ENCODE results near the gene NLN. TPM values are rescaled to one million over a fixed set of nuclear protein-coding genes. Genes with fewer than 3 reads are reported as not detected.

NLN gene
- total RNA-seq, 1 donor from 2014 or later: 6.6 TPM

DNA sequence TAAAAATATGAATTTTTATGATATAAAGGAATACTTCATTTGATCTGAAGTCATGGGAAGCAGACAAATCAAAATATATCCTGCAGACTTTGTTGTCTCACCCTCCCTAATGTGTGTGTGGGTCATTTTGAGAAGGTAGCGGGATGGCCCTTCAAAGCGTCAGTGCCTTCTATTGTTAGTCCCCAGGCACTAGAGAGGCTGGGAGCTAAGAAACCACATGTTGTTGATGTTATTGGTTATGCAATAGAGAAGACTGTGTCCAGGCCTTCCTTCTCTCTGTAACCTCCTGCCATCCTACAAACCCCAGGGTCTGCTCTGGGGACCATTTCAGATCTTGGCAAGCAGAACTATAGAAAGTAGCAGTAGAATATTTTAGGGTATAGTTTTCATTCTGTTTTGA lies 94.7 kb downstream of the NLN start:
- Histone ChIP-seq H3K27me3 (no peaks in the 10 kb centered on the region), H3K36me3 (no peaks in the 10 kb centered on the region), H3K4me1 (no peaks in the 10 kb centered on the region), H3K4me3 (no peak overlapping the region), H3K9me3 (no peaks in the 10 kb centered on the region), H3K27ac (no peak overlapping the region)
- TF ChIP-seq POLR2AphosphoS5 (IDR thresholded peaks at IDR 0.05; ENCODE audit: insufficient read depth in 1 of 2, low read depth in 1 of 2) (no peak), POLR2A (IDR thresholded peaks at IDR 0.05) (no peak)
- TF ChIP-seq, protein P1, sequence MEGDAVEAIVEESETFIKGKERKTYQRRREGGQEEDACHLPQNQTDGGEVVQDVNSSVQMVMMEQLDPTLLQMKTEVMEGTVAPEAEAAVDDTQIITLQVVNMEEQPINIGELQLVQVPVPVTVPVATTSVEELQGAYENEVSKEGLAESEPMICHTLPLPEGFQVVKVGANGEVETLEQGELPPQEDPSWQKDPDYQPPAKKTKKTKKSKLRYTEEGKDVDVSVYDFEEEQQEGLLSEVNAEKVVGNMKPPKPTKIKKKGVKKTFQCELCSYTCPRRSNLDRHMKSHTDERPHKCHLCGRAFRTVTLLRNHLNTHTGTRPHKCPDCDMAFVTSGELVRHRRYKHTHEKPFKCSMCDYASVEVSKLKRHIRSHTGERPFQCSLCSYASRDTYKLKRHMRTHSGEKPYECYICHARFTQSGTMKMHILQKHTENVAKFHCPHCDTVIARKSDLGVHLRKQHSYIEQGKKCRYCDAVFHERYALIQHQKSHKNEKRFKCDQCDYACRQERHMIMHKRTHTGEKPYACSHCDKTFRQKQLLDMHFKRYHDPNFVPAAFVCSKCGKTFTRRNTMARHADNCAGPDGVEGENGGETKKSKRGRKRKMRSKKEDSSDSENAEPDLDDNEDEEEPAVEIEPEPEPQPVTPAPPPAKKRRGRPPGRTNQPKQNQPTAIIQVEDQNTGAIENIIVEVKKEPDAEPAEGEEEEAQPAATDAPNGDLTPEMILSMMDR (IDR thresholded peaks at IDR 0.05): no peak
- intact Hi-C loops (cut with DNase I): no loop called here
- no peak for DNase-seq (ENCODE audit: extremely low spot score in 2 of 2)

DNA sequence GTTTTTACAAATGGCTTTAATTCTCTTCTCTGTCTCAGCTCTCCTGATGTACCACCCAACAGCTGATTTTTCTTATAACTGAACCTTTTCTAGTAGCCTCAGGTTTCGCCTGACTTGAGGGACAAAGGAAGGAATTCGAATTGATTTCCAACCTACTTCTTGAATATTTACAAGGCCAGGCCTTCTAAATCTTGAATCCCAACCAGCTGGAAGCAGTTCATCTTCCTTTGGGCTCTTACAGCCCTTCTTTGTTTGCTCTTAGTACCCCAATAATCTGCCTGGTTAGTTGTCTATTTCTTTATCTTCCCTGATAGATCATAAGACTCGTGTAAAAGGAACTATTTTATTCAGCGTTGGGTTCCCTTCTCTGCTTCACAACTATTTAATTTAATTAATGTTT lies 95.9 kb downstream of the NLN start:
- H3K4me1 ChIP-seq: no peaks in the 10 kb centered on the region
- H3K27me3 ChIP-seq: no peaks in the 10 kb centered on the region
- DNase-seq (ENCODE audit: extremely low spot score in 2 of 2): no peak
- H3K9me3 ChIP-seq: no peaks in the 10 kb centered on the region
- intact Hi-C loops (cut with DNase I): no loop called here
- H3K27ac ChIP-seq: no peak overlapping the region
- no peaks in the 10 kb centered on the region for H3K36me3 ChIP-seq
- H3K4me3 ChIP-seq: no peak overlapping the region
- no peak for TF ChIP-seq POLR2AphosphoS5 (IDR thresholded peaks at IDR 0.05; ENCODE audit: insufficient read depth in 1 of 2, low read depth in 1 of 2)
- TF ChIP-seq POLR2A (IDR thresholded peaks at IDR 0.05): no peak
- TF ChIP-seq, protein P1 (IDR thresholded peaks at IDR 0.05): no peak

DNA sequence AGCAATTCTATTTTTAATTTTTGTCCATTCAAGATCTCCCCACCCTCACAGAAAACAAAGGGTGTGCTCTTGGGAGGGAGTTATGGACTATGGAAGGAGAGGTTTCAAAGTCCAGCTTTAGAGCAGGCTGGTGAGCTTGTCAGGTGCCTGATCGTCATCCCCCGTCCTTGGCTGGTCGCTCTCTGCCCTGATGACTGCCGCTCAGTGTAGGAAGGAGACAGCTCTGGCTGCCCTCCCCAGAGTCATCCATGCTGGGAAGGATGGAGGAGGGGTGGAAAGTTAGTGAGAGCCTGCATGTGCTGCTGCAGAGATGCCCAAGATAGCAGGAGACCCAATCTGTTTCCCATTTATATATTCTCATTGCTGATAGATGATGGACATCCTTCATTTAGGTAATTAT lies 96.6 kb downstream of the NLN start:
- no peaks in the 10 kb centered on the region for H3K4me1 ChIP-seq
- intact Hi-C loops (cut with DNase I): no loop called here
- no peaks in the 10 kb centered on the region for H3K36me3 ChIP-seq
- H3K27ac ChIP-seq: no peak overlapping the region
- H3K9me3 ChIP-seq: no peaks in the 10 kb centered on the region
- no peaks in the 10 kb centered on the region for H3K27me3 ChIP-seq
- H3K4me3 ChIP-seq: no peak overlapping the region
- DNase-seq (ENCODE audit: extremely low spot score in 2 of 2): no peak
- TF ChIP-seq, protein P1 (IDR thresholded peaks at IDR 0.05): no peak
- TF ChIP-seq POLR2AphosphoS5 (IDR thresholded peaks at IDR 0.05; ENCODE audit: insufficient read depth in 1 of 2, low read depth in 1 of 2): no peak
- no peak for TF ChIP-seq POLR2A (IDR thresholded peaks at IDR 0.05)

DNA sequence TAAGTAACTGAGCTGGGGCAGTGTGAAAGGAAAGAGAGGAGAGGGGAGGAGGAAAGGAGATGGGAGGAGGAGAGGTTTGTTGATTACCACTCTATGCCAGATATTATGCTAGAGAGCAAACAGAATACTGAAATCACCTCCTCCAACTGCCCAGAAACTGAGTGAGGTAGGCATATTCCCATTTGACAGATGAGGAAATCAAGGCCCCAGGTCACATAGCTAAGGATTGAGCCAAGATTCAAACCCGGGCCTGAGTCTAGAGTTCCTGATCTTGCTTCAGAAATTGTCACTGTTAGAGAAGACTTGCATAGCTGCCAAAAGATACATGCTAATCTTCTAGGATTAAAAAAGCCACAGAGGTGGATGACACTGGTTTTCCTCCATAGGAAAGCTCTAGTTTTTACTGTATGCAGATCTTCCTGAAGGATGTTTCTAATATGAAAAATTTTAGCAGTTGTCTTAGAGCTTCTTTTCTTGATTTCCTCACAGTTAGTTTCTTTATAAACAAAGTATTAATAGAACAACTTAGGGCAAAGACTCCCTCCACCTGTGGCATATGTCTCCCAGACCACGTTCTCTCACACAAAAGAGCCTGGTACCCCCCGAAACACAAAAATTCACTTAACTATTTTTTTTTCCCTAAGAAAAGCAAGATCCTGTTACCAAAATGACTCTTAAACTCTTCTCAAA lies 97.4 kb downstream of the NLN start:
- H3K4me1 ChIP-seq: no peaks in the 10 kb centered on the region
- no peaks in the 10 kb centered on the region for H3K27me3 ChIP-seq
- DNase-seq (ENCODE audit: extremely low spot score in 2 of 2): no peak
- no peak overlapping the region for H3K27ac ChIP-seq
- intact Hi-C loops (cut with DNase I): no loop called here
- TF ChIP-seq, protein P1 (IDR thresholded peaks at IDR 0.05): no peak
- TF ChIP-seq POLR2A (IDR thresholded peaks at IDR 0.05) (no peak), POLR2AphosphoS5 (IDR thresholded peaks at IDR 0.05; ENCODE audit: insufficient read depth in 1 of 2, low read depth in 1 of 2) (no peak)
- H3K36me3 ChIP-seq: no peaks in the 10 kb centered on the region
- H3K4me3 ChIP-seq: no peak overlapping the region
- no peaks in the 10 kb centered on the region for H3K9me3 ChIP-seq

DNA sequence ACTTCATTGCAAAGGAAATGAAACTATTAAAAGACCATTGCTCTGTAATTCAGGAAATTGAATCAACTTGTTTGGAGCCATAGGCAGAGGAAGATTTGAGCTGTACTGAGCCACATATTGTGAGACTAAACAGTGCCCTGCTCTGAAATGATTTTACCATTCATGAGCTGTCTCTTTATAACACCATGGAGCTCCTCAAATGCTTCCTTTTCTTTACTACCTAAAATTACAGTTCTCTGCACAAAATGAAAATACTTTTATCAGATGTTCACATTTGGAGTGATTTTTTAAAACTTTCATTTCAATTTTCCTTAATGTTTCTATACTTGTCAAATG lies 97.9 kb downstream of the NLN start:
- Histone ChIP-seq H3K36me3 (no peaks in the 10 kb centered on the region), H3K9me3 (no peaks in the 10 kb centered on the region), H3K27me3 (no peaks in the 10 kb centered on the region), H3K27ac (no peak overlapping the region), H3K4me1 (no peaks in the 10 kb centered on the region), H3K4me3 (no peak overlapping the region)
- DNase-seq (ENCODE audit: extremely low spot score in 2 of 2): no peak
- intact Hi-C loops (cut with DNase I): no loop called here
- TF ChIP-seq POLR2AphosphoS5 (IDR thresholded peaks at IDR 0.05; ENCODE audit: insufficient read depth in 1 of 2, low read depth in 1 of 2) (no peak), POLR2A (IDR thresholded peaks at IDR 0.05) (no peak)
- TF ChIP-seq, protein P1 (IDR thresholded peaks at IDR 0.05): no peak
